Esophagus squamous epithelium (tissue), 5 donors: ENCODE data around the gene YBX1. TPM values are rescaled to one million over a fixed set of nuclear protein-coding genes. Genes with fewer than 3 reads are reported as not detected.
"Not testable (repeated sequence)": the region's sequence is repeated elsewhere in the genome, so short reads cannot be mapped to it uniquely, and the experiment has no call there.

ENCODE experiments used
- DNase-seq: peaks from one replicate; lab custom pipeline; 2025; lab: John Stamatoyannopoulos, UW
- H3K27ac ChIP-seq, 4 donors: fragments of 200-600 bp; sonication (generic); one replicate each; pipeline ENCODE4 v1.5.1; 2016 to 2019; ENCODE audit warnings: mild to moderate bottlenecking in 1 of 4
- H3K27me3 ChIP-seq, 4 donors: fragments of 200-600 bp; sonication (generic); 1 replicate in 3 of 4; 2 replicates in 1 of 4; pipeline versions ENCODE4 v1.5.1 to v1.6.0; 2017 to 2021; ENCODE audit warnings: antibody characterized with exemption in 1 of 4
- H3K36me3 ChIP-seq, 3 donors: fragments of 200-600 bp; sonication (generic); one replicate each; pipeline ENCODE4 v1.5.1; 2016 to 2019
- H3K4me1 ChIP-seq, 3 donors: fragments of 200-600 bp; sonication (generic); one replicate each; pipeline ENCODE4 v1.5.1; 2017 to 2019
- H3K4me3 ChIP-seq, 4 donors: fragments of 200-600 bp; sonication (generic); 1 replicate in 3 of 4; 2 replicates in 1 of 4; pipeline ENCODE4 v1.5.1; 2016 to 2019; ENCODE audit warnings: mild to moderate bottlenecking in 2 of 4, moderate library complexity in 1 of 4
- H3K9me3 ChIP-seq, 3 donors: fragments of 200-600 bp; sonication (generic); one replicate each; pipeline ENCODE4 v1.5.1; 2016 to 2019
- CTCF ChIP-seq, 6 experiments: fragments of 450-650 bp in 4 of 6; fragments of 200-600 bp in 2 of 6; sonication (generic) in 2 of 6; IDR thresholded peaks; one replicate each; pipeline ENCODE4 v1.5.1; 2016 to 2019; ENCODE audit warnings: antibody characterized with exemption in 6 of 6, mild to moderate bottlenecking in 4 of 6, moderate library complexity in 4 of 6
- POLR2A ChIP-seq, 4 donors: fragments of 450-650 bp; IDR thresholded peaks; one replicate each; pipeline ENCODE4 v1.6.1; 2017; ENCODE audit warnings: antibody characterized with exemption in 4 of 4, mild to moderate bottlenecking in 4 of 4, moderate library complexity in 3 of 4
- WGBS, 2 donors: methylation state at CpG; one replicate each; pipeline ENCODE4 v1.1.5; 2018; 5-methylcytosine and 5-hydroxymethylcytosine counted together
- intact Hi-C: fragments of 100-400 bp; cut with DNase I; formaldehyde crosslinking; loops from one replicate; pipeline ENCODE4 v1.15.0; 2022
- total RNA-seq, 4 donors: library from RNA; depleted of rRNA; stranded (reverse); fragments of >200 nt; gene quantifications; one replicate each; pipeline ENCODE4 v1.1.0, GENCODE V29; 2016
- donor health status: DM: yes; HTN: yes; CAD: no.

YBX1 gene
- total RNA-seq, 4 donors from 2014 or later, result 338 to 569 (median 531) TPM

- no peaks in the 10 kb centered on the region for H3K27me3 ChIP-seq
- no peak overlapping the region for H3K4me3 ChIP-seq
- no peak overlapping the region for H3K27ac ChIP-seq
- DNase-seq, result no peak
- peaks cover 0 to 87% (median 32%) of the 10 kb centered on the region in 3 donors for H3K36me3 ChIP-seq
- WGBS, 2 donors, result 91 to 93% methylated on average over 11 to 12 of the region's 12 CpGs
- intact Hi-C loops, result no loop called here
- no peaks in the 10 kb centered on the region for H3K9me3 ChIP-seq
- TF ChIP-seq POLR2A (IDR thresholded peaks at IDR 0.05) (no peak), CTCF (IDR thresholded peaks at IDR 0.05) (no peak)
- H3K4me1 ChIP-seq, result peaks cover 0 to 19% (median 0%) of the 10 kb centered on the region in 3 donors
Observed at GRCh38 chr1:42750041-42750440, 67.8 kb downstream of the YBX1 start.

- H3K4me1 ChIP-seq, H3K27me3 ChIP-seq, intact Hi-C loops, H3K27ac ChIP-seq, DNase-seq, H3K9me3 ChIP-seq, H3K4me3 ChIP-seq: not testable (repeated sequence)
- 95 to 97% methylated on average over 7 to 8 of the region's 8 CpGs for WGBS, 2 donors
- H3K36me3 ChIP-seq, result peaks cover 0 to 94% (median 32%) of the 10 kb centered on the region in 3 donors
Observed at GRCh38 chr1:42751511-42752070, 69.4 kb downstream of the YBX1 start.

- intact Hi-C loops, result no loop called here
- TF ChIP-seq CTCF (IDR thresholded peaks at IDR 0.05), result no peak
- no peak for TF ChIP-seq POLR2A (IDR thresholded peaks at IDR 0.05)
- Histone ChIP-seq H3K9me3 (no peaks in the 10 kb centered on the region), H3K36me3 (peaks cover 2 to 93% (median 32%) of the 10 kb centered on the region in 3 donors), H3K27ac (no peak overlapping the region), H3K4me3 (no peak overlapping the region), H3K27me3 (no peaks in the 10 kb centered on the region), H3K4me1 (peaks cover 0 to under 1% (median 0%) of the 10 kb centered on the region in 3 donors)
- 90 to 91% methylated on average over 4 of the region's 6 CpGs for WGBS, 2 donors
- DNase-seq, result no peak
Observed at GRCh38 chr1:42752284-42752683, 70.1 kb downstream of the YBX1 start.

- TF ChIP-seq POLR2A (IDR thresholded peaks at IDR 0.05), result no peak
- no peak for TF ChIP-seq CTCF (IDR thresholded peaks at IDR 0.05)
- H3K4me3 ChIP-seq, result no peak overlapping the region
- peaks cover 10 to 93% (median 31%) of the 10 kb centered on the region in 3 donors for H3K36me3 ChIP-seq
- WGBS, 2 donors, result 37 to 42% methylated on average over 1 of the region's 1 CpG
- intact Hi-C loops, result no loop called here
- H3K27me3 ChIP-seq, result no peaks in the 10 kb centered on the region
- H3K4me1 ChIP-seq, result no peaks in the 10 kb centered on the region
- DNase-seq, result no peak
- H3K9me3 ChIP-seq, result no peaks in the 10 kb centered on the region
- no peak overlapping the region for H3K27ac ChIP-seq
Observed at GRCh38 chr1:42753070-42753469, 70.9 kb downstream of the YBX1 start.

Other genes starting within 250 kb of the YBX1 start
- gene ZMYND12, start 226.4 kb upstream of the YBX1 start, total RNA-seq, result under 1 TPM in 2 of 4 donors, not detected in 2; 0.19 to 0.79 TPM
- gene PPCS, start 225.9 kb upstream of the YBX1 start, total RNA-seq, result 10 to 100 TPM; 44.2 to 76.8 (median 58.9) TPM
- 1 to 10 TPM in 1 of 4 donors, under 1 TPM in 3; 0.12 to 1.3 (median 0.42) TPM for gene CCDC30, start 219.1 kb upstream of the YBX1 start, total RNA-seq
- 10 to 100 TPM; 29.2 to 56.2 (median 43.4) TPM for gene PPIH, start 24.0 kb upstream of the YBX1 start, total RNA-seq
- under 1 TPM in 1 of 4 donors, not detected in 3; 0.21 TPM for gene CLDN19, start 57.8 kb downstream of the YBX1 start, total RNA-seq
- 10 to 100 TPM in 1 of 4 donors, 1 to 10 TPM in 3; 5.5 to 12.4 (median 7.2) TPM for gene P3H1, start 84.6 kb downstream of the YBX1 start, total RNA-seq
- 10 to 100 TPM in 1 of 4 donors, 1 to 10 TPM in 3; 1.5 to 15.4 (median 3.8) TPM for gene C1orf50, start 84.8 kb downstream of the YBX1 start, total RNA-seq
- not detected for gene TMEM269, start 102.6 kb downstream of the YBX1 start, total RNA-seq
- gene ERMAP, start 134.7 kb downstream of the YBX1 start, total RNA-seq, result 10 to 100 TPM in 2 of 4 donors, 1 to 10 TPM in 2; 6.1 to 11.7 (median 8.7) TPM
- gene SVBP, start 135.0 kb downstream of the YBX1 start, total RNA-seq, result 10 to 100 TPM in 3 of 4 donors, 1 to 10 TPM in 1; 5.8 to 18.3 (median 14.2) TPM
- 1 to 10 TPM; 2.0 to 9.2 (median 5.5) TPM for gene ZNF691, start 164.2 kb downstream of the YBX1 start, total RNA-seq